OCI-LY3 (cell line): ENCODE data around the gene MYLIP.

Experiments
- EZH2phosphoT487 ChIP-seq: fragments of 200-600 bp; shearing (Covaris generic); IDR thresholded peaks from 2 replicates; pipeline ENCODE4 v1.6.1; 2018; ENCODE audit warnings: antibody characterized with exemption, mixed run types, low read depth
- TF ChIP-seq, protein P1 (sequence below): fragments of 200-600, 300-600 bp; sonication (generic); IDR thresholded peaks from 2 replicates; pipeline ENCODE4 v1.5.1; 2014; ENCODE audit warnings: antibody characterized with exemption, low read length, low read depth

DNA sequence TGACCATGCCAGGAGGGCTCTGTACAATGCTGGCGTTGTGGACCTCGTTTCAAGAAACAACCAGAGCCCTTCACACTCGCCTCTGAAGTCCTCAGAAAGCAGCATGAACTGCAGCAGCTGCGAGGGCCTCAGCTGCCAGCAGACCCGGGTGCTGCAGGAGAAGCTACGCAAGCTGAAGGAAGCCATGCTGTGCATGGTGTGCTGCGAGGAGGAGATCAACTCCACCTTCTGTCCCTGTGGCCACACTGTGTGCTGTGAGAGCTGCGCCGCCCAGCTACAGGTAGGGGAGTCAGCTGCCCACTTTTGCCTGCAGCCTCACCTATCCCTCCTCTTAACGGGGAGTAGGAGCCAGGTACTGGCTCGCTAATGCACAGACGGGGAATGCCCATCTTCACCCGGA, 16.2 kb downstream of the MYLIP start:
- TF ChIP-seq EZH2phosphoT487: no peak
- TF ChIP-seq, protein P1, sequence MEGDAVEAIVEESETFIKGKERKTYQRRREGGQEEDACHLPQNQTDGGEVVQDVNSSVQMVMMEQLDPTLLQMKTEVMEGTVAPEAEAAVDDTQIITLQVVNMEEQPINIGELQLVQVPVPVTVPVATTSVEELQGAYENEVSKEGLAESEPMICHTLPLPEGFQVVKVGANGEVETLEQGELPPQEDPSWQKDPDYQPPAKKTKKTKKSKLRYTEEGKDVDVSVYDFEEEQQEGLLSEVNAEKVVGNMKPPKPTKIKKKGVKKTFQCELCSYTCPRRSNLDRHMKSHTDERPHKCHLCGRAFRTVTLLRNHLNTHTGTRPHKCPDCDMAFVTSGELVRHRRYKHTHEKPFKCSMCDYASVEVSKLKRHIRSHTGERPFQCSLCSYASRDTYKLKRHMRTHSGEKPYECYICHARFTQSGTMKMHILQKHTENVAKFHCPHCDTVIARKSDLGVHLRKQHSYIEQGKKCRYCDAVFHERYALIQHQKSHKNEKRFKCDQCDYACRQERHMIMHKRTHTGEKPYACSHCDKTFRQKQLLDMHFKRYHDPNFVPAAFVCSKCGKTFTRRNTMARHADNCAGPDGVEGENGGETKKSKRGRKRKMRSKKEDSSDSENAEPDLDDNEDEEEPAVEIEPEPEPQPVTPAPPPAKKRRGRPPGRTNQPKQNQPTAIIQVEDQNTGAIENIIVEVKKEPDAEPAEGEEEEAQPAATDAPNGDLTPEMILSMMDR: no peak
